Right renal pelvis (tissue), 4 donors: ENCODE results near the gene LYSET. TPM values are rescaled to one million over a fixed set of nuclear protein-coding genes. Genes with fewer than 3 reads are reported as not detected.
"Not testable (repeated sequence)": the region's sequence is repeated elsewhere in the genome, so short reads cannot be mapped to it uniquely, and the experiment has no call there.

Source experiments
- DNase-seq, 4 donors: peaks; one replicate each; pipeline ENCODE4 v3.0.0-alpha.2; 2013; ENCODE audit warnings: low read depth in 4 of 4, low spot score in 3 of 4, missing footprints in 1 of 4
- polyA plus RNA-seq, 4 donors: library from polyadenylated mRNA; unstranded; fragments of 120-200 nt; gene quantifications; one replicate each; pipeline ENCODE4 v1.2.1, GENCODE V29; 2013; ENCODE audit not compliant: insufficient read length in 4 of 4

LYSET gene
- polyA plus RNA-seq, result 10 to 100 TPM; 39.3 to 46.6 (median 40.9) TPM

DNA sequence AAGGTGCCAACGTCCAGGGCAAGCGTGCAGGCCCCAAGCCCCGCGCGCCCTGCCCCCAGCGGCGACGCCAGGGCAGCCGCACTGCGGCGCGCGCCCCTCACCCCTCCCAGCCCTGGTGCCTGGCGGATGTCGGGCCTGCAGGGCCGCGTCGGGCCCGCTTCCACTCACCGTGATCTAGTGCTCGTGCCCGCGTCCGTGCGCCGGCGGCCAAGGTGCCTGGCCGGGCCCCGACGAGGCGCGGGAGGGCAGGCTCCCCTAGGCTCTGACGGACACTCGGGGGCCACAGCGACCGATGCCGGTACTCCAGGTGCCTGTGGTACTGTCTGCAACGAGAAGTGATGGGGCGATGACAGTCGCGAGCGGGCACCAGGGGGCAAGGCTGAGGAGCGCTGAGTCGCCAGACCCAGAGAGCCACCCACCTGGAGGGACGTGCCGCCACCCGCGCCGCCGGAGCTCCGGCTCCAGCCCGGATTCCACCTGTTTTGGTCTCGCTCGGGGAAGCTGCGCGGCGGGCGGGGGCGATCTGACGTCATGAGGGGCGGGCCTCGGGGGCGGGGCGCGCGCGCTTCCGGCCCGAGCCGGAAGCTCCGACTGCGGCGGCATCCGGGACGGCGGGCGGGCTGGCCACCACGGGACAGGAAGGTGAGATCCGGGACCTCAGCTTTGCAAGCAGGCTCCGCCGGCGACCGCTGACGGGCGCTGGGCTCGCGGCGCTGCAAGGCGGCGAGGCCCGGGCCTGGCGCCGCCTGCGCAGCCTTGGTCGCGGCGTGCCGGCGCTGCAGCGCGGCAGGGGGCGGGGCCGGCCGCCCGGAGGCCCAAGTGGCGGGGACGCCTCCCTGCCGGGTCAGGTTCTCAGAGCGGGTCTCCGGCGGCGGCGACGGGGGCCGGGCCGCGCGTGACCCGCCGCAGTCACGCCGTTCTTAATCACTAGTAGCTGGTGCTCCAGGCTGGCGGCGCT, at the start of gene LYSET, which contains the start of gene MOAP1:
Gene LYSET (plus strand): TSS at position 927 of the 958 bp plus-strand sequence. CDS start 89 bp downstream, outside the sequence.
Gene MOAP1 (minus strand): TSS at position 507 of the 958 bp plus-strand sequence. CDS start 655 bp downstream, outside the sequence.
- DNase-seq, result peak in 2 of 4 donors; percentile 79

DNA sequence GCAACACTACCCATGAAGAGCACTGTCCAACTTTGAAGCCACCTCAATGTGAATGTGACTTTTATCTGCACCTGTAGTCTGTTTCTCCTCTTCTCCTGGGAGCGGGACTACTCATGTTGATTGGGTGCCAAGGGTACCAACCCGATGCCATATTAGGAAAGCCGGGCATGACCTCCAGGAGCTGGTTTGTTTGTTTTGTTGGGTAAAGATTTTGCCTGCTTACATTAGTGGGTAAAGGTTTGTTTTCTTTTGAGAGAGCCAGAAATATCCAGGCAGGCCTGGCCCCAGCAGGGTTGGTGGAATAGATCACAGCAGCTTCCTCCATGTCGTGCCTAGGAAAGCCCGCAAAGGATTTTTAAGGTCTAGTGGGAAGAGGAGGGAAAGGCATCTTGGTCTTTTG, 49.7 kb upstream of the LYSET start:
- DNase-seq, result no peak

GRCh38 chr14:93136009-93136408, 49.1 kb upstream of the LYSET start:
- no peak for DNase-seq

DNA sequence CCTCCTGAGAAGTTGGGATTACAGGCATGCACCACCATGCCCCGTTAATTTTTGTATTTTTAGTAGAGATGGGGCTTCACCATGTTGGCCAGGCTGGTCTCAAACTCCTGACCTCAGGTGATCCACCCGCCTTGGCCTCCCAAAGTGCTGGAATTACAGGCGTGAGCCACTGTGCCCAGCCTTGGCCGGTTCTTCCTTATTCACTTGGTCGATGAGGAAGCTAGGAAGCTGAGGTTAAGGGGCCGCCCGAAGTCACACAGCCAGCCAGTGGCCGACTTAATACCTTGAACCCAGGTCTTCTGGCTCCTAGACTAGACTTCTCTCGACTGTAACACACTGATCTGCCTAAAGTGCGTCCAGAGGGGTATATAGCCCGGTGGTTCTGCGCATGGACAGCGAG, 48.6 kb upstream of the LYSET start:
- DNase-seq, result not testable (repeated sequence)

GRCh38 chr14:93137864-93138263, 47.3 kb upstream of the LYSET start:
- DNase-seq, result no peak

DNA sequence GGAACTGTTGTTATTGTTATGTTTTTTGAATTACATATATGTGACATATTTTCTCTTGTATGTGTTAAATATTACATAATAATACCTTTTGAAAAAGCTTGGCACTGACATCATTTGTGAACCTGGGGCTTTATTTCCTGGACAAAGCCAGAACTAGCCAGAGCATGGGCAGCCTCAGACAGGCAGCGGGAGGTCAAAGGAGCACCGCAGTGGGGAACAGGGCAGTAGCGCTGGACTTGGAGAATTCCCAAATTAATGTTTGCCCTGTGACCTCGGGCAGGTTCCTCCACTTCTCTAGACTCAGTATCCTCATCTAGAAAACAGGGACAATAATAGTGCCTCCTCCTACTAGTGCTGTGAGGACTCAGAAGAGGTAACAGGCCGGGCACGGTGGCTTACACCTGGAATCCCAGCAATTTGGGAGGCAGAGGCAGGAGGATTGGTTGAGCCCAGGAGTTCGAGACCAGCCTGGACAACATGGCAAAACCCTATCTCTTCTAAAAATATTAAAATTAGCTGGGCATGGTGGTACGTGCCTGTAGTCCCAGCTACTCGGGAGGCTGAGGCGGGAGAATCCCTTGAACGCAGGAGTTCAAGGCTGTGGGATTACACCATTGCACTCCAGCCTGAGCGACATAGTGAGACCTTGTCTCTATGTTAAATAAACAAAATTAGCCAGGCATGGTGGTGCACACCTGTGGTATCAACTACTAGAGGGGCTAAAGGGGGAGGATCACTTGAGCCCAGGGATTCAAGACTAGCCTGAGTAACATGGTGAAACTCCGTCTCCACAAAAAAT, 42.1 kb upstream of the LYSET start:
- DNase-seq, result no peak

GRCh38 chr14:93146119-93146518, 39.0 kb upstream of the LYSET start:
- no peak for DNase-seq

- DNase-seq, result no peak
These were observed 36.1 kb upstream of the LYSET start for GRCh38 chr14:93148979-93149378.

GRCh38 chr14:93150227-93151208, 34.6 kb upstream of the LYSET start:
- no peak for DNase-seq

GRCh38 chr14:93153121-93153520, 32.0 kb upstream of the LYSET start:
- DNase-seq, result no peak

GRCh38 chr14:93155667-93156066, 29.4 kb upstream of the LYSET start:
- DNase-seq, result no peak

DNA sequence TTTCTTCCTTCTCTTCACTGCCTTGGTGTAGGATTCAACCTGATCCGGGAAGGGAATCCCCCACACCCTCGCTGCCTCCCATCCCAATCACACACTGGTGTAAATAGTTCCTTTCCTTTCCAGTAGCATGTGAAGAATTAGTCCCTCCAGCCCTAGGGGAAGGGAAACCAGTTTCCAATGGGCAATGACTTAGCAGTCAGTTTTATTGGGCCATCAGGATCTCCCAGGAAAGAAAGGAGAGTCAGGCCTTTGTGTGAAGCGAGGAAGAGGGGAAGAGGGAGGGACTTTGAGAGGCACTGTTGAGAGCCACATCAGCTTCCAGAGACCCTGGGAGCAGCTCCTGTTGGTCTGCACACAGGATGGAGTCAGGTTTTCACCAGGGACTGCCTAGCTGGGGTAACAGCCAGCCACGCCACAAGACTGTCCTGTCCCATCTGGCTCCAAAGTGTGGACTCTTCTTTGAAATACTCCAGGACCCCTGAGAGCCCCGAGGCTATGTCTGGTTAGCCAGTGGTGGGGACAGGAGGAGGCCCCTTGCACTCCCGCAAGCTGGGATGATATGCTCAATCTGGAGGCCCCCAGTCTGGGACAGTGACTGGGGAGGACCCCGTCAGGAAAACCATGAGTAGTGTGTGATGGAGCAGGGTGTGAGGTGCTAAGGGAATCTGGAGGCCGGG, 28.3 kb upstream of the LYSET start:
- DNase-seq, result no peak

DNA sequence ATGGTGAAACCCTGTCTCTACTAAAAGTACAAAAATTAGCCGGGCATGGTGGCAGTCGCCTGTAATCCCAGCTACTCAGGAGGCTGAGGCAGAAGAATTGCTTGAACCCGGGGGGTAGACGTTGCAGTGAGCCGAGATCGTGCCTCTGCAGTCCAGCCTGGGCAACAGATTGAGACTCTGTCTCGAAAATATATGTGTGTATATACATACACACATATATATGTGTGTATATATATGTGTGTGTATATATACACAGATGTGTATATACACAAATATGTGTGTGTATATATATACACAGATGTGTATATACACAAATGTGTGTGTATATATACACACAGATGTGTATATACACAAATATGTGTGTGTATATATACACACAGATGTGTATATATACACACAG, 26.8 kb upstream of the LYSET start:
- not testable (repeated sequence) for DNase-seq

DNA sequence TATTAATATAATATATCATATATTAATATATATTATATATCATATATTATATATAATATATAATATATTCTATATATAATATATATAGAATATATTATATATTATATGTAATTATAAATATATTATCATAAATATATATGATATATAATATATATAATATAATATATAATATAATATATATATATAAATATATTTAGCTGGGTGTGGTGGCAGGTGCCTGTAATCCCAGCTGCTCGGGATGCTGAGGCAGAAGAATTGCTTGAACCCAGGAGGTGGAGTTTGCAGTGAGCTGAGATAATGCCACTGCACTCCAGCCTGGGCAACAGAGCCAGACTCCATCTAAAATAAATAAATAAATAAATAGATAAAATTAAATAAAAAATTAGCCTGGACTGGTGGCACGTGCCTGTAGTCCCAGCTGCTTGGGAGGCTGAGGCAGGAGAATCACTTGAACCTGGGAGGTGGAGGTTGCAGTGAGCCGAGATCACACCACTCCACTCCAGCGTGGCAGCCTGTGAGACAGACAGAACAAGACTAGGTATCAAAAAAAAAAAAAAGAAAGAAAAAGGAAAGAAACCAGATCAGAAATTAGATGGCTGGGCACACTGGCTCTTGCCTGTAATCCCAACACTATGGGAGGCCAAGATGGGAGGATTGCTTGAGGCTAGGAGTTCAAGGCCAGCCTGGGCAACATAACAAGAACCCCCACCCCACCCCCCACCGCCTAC, 25.3 kb upstream of the LYSET start:
- DNase-seq, result not testable (repeated sequence)

- DNase-seq, result no peak
These were observed 24.7 kb upstream of the LYSET start for GRCh38 chr14:93160353-93160801.

- no peak for DNase-seq
These were observed 23.6 kb upstream of the LYSET start for GRCh38 chr14:93161411-93161940.

DNA sequence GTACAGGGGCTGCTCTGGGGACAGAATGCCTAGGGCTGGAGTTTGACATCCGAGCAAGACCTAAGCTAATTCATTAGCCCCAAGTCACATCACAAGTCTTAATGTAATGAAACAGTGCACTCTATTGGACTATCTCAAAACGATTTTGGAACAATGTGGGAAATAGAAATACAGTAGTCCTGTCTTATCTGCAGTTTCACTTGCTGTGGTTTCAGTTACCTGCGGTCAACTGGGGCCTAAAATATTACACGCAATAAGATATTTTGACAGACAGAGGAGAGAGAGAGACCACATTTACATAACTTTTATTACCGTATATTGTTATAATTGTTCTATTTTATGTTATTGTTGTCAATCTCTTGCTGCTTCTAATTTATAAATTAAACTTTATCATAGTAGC, 21.6 kb upstream of the LYSET start:
- DNase-seq, result no peak
